Keratinocyte (primary cell): ENCODE data around the gene PPP2R5C. TPM values are rescaled to one million over a fixed set of nuclear protein-coding genes. Genes with fewer than 3 reads are reported as not detected.
A peak's percentile ranks its signal among the peaks of the same experiment; 100 is the strongest.

Experiments used
- DNase-seq: peaks from one replicate; pipeline ENCODE4 v3.0.0-alpha.2; 2011; ENCODE audit warnings: low read depth, missing footprints, low spot score
- FAIRE-seq: peaks from 2 replicates; lab custom pipeline; 2011; peaks lifted over from hg19 to GRCh38; lab: Jason Lieb, UNC
- H2AFZ ChIP-seq: 2 replicates; pipeline ENCODE4 v1.6.0; 2012; ENCODE audit warnings: low read length, control low read depth, inconsistent platforms; ENCODE audit not compliant: control insufficient read depth
- H3K27ac ChIP-seq: 2 replicates; pipeline ENCODE4 v1.5.1; 2011; ENCODE audit warnings: low read length; ENCODE audit not compliant: control insufficient read depth, insufficient read depth
- H3K27me3 ChIP-seq: 3 replicates; pipeline ENCODE4 v1.6.0; 2011; ENCODE audit warnings: low read length; ENCODE audit not compliant: control insufficient read depth, insufficient read depth; ENCODE audit errors: extremely low read depth
- H3K36me3 ChIP-seq, 2 experiments: 2 replicates in 1 of 2; 3 replicates in 1 of 2; pipeline ENCODE4 v1.5.1; 2011; ENCODE audit warnings: low read length in 2 of 2, mild to moderate bottlenecking in 1 of 2; ENCODE audit not compliant: control insufficient read depth in 2 of 2, insufficient read depth in 2 of 2; ENCODE audit errors: extremely low read depth in 1 of 2
- H3K4me1 ChIP-seq: 3 replicates; pipeline ENCODE4 v1.5.1; 2011; ENCODE audit warnings: low read length; ENCODE audit not compliant: control insufficient read depth, insufficient read depth; ENCODE audit errors: extremely low read depth
- H3K4me2 ChIP-seq: 3 replicates; pipeline ENCODE4 v1.6.0; 2011; ENCODE audit warnings: low read depth, low read length; ENCODE audit not compliant: control insufficient read depth, insufficient read depth; ENCODE audit errors: extremely low read depth
- H3K4me3 ChIP-seq, 3 experiments: fragments of 200-600 bp in 1 of 3; sonication (generic) in 1 of 3; 2 replicates in 2 of 3; 3 replicates in 1 of 3; pipeline ENCODE4 v1.5.1; 2011 to 2016; ENCODE audit warnings: low read length in 3 of 3, mild to moderate bottlenecking in 3 of 3, control low read depth in 2 of 3, inconsistent platforms in 1 of 3, low read depth in 1 of 3, mixed read lengths in 1 of 3, mixed run types in 1 of 3, moderate library complexity in 1 of 3; ENCODE audit not compliant: control insufficient read depth in 2 of 3, insufficient read depth in 2 of 3; ENCODE audit errors: extremely low read depth in 1 of 3
- H3K79me2 ChIP-seq: 2 replicates; pipeline ENCODE4 v1.6.0; 2012; ENCODE audit warnings: low read length; ENCODE audit not compliant: control insufficient read depth, insufficient read depth
- H3K9ac ChIP-seq: 3 replicates; pipeline ENCODE4 v1.6.0; 2011; ENCODE audit warnings: low read length; ENCODE audit not compliant: control insufficient read depth, insufficient read depth; ENCODE audit errors: extremely low read depth
- H3K9me1 ChIP-seq: 3 replicates; pipeline ENCODE4 v1.6.0; 2011; ENCODE audit warnings: low read length; ENCODE audit not compliant: control insufficient read depth, insufficient read depth; ENCODE audit errors: extremely low read depth
- H3K9me3 ChIP-seq: 2 replicates; pipeline ENCODE4 v1.5.1; 2012; ENCODE audit warnings: low read depth, low read length; ENCODE audit not compliant: control insufficient read depth
- H4K20me1 ChIP-seq: 3 replicates; pipeline ENCODE4 v1.6.0; 2011; ENCODE audit warnings: low read length; ENCODE audit not compliant: control insufficient read depth, insufficient read depth; ENCODE audit errors: extremely low read depth
- EZH2 ChIP-seq: IDR thresholded peaks from one replicate; pipeline ENCODE4 v1.6.1; 2012; ENCODE audit warnings: inconsistent platforms, mild to moderate bottlenecking, low read length, moderate library complexity
- dilution Hi-C: fragments of 300-500 bp; cut with MboI; formaldehyde crosslinking; loops from one replicate; pipeline ENCODE4 v1.7.0; 2020; ENCODE audit warnings: low sequenced_read_pairs; ENCODE audit not compliant: extremely low pct_ligation_motif_present
- polyA plus RNA-seq, 5 experiments: library from polyadenylated mRNA; depleted of rRNA in 3 of 5; stranded (reverse) in 3 of 5; stranded (forward) in 1 of 5; unstranded in 1 of 5; fragments of >200 nt; gene quantifications; 1 replicate in 1 of 5; 2 replicates in 3 of 5; 3 replicates in 1 of 5; pipeline versions ENCODE4 v1.2.1 to v1.2.3, GENCODE V29; 2011 to 2012; ENCODE audit warnings: missing spikeins in 2 of 5, low read depth in 1 of 5, low replicate concordance in 1 of 5
- TF ChIP-seq, protein P1 (sequence below), 3 experiments: IDR thresholded peaks in 1 of 3; conservative IDR thresholded peaks in 1 of 3; optimal IDR thresholded peaks in 1 of 3; 2 replicates in 2 of 3; 3 replicates in 1 of 3; pipeline versions ENCODE3 to v1.5.1; 2011; ENCODE audit warnings: low read length in 3 of 3, mild to moderate bottlenecking in 3 of 3, moderate library complexity in 2 of 3, control low read depth in 1 of 3, inconsistent platforms in 1 of 3; ENCODE audit not compliant: insufficient read depth in 2 of 3; ENCODE audit errors: extremely low read depth in 1 of 3

PPP2R5C gene
- polyA plus RNA-seq, 1 donor (not counting 4 experiments of a cell fraction or from before 2014, with no cell fraction given): 105 TPM

- Histone ChIP-seq H3K27ac (peak overlapping the region; percentile 86), H2AFZ (peak overlapping the region; percentile 14), H3K9me3 (peaks cover 2% of the 10 kb centered on the region), H3K27me3 (no peaks in the 10 kb centered on the region), H3K4me2 (peak overlapping the region; percentile 79), H3K4me1 (peaks cover 27% of the 10 kb centered on the region), H3K79me2 (no peaks in the 10 kb centered on the region), H3K4me3 (peak overlapping the region in 2 of 3 experiments; percentile 8 to 22), H3K9ac (peak overlapping the region; percentile 49), H3K9me1 (no peaks in the 10 kb centered on the region), H3K36me3 (no peaks in the 10 kb centered on the region), H4K20me1 (no peaks in the 10 kb centered on the region)
- peak; percentile 100 for FAIRE-seq
- no peak for TF ChIP-seq EZH2
- TF ChIP-seq, protein P1, sequence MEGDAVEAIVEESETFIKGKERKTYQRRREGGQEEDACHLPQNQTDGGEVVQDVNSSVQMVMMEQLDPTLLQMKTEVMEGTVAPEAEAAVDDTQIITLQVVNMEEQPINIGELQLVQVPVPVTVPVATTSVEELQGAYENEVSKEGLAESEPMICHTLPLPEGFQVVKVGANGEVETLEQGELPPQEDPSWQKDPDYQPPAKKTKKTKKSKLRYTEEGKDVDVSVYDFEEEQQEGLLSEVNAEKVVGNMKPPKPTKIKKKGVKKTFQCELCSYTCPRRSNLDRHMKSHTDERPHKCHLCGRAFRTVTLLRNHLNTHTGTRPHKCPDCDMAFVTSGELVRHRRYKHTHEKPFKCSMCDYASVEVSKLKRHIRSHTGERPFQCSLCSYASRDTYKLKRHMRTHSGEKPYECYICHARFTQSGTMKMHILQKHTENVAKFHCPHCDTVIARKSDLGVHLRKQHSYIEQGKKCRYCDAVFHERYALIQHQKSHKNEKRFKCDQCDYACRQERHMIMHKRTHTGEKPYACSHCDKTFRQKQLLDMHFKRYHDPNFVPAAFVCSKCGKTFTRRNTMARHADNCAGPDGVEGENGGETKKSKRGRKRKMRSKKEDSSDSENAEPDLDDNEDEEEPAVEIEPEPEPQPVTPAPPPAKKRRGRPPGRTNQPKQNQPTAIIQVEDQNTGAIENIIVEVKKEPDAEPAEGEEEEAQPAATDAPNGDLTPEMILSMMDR (optimal IDR thresholded peaks at IDR 0.05 in 1 of 3, IDR thresholded peaks at IDR 0.05 in 1 of 3, conservative IDR thresholded peaks at IDR 0.05 in 1 of 3; ENCODE audit: extremely low read depth in 1 of 3, insufficient read depth in 2 of 3, low read length in 3 of 3): no peak
- DNase-seq: peak; percentile 59
- dilution Hi-C loops: no loop called here
Measured at GRCh38 chr14:101731187-101732080, 30.1 kb upstream of the PPP2R5C start.

DNA sequence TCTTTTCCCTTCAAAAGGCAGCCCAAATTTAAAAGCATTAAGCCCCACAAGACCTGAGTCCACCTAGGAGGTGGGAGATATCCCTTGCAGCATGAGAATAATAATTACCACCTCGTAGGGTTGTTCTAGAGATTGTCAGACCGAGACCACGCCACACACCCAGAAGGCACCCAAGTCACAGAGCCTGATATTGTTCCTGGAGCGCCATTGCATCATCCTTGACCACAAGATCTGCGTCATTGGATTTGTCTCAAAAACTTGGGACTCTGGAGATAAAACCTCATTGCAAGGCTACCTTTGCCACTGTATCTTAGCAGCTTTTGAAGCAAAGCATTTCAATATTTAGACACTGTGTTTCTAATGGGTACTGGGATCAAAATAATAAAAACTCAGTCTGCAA lies 29.4 kb upstream of the PPP2R5C start:
- Histone ChIP-seq H3K79me2 (no peaks in the 10 kb centered on the region), H2AFZ (no peak overlapping the region), H4K20me1 (no peaks in the 10 kb centered on the region), H3K4me3 (no peak overlapping the region), H3K4me1 (peaks cover 27% of the 10 kb centered on the region), H3K9me3 (peaks cover 2% of the 10 kb centered on the region), H3K27ac (peak overlapping the region; percentile 86), H3K36me3 (no peaks in the 10 kb centered on the region), H3K27me3 (no peaks in the 10 kb centered on the region), H3K9me1 (no peaks in the 10 kb centered on the region), H3K4me2 (peak overlapping the region; percentile 79), H3K9ac (peak overlapping the region; percentile 49)
- FAIRE-seq (no peak), DNase-seq (no peak)
- dilution Hi-C loops: no loop called here
- TF ChIP-seq, protein P1 (optimal IDR thresholded peaks at IDR 0.05 in 1 of 3, IDR thresholded peaks at IDR 0.05 in 1 of 3, conservative IDR thresholded peaks at IDR 0.05 in 1 of 3; ENCODE audit: extremely low read depth in 1 of 3, insufficient read depth in 2 of 3, low read length in 3 of 3): no peak
- no peak for TF ChIP-seq EZH2
